Vagina (tissue), 2 donors: ENCODE measurements around the gene COL25A1. TPM values are rescaled to one million over a fixed set of nuclear protein-coding genes. Genes with fewer than 3 reads are reported as not detected.
A peak's percentile ranks its signal among the peaks of the same experiment; 100 is the strongest.

Source experiments
- DNase-seq, 2 donors: peaks; one replicate each; pipeline ENCODE4 v3.0.0-alpha.2; 2017; ENCODE audit errors: extremely low spot score in 2 of 2
- H3K27ac ChIP-seq: fragments of 200-600 bp; sonication (generic); one replicate; pipeline ENCODE4 v1.5.1; 2019
- H3K27me3 ChIP-seq: fragments of 200-600 bp; sonication (generic); one replicate; pipeline ENCODE4 v1.5.1; 2019
- H3K36me3 ChIP-seq, 2 donors: fragments of 200-600 bp; sonication (generic); one replicate each; pipeline ENCODE4 v1.5.1; 2017 to 2019
- H3K4me1 ChIP-seq: fragments of 200-600 bp; sonication (generic); one replicate; pipeline ENCODE4 v1.5.1; 2019
- H3K4me3 ChIP-seq, 2 donors: fragments of 200-600 bp; sonication (generic); 1 replicate in 1 of 2; 2 replicates in 1 of 2; pipeline ENCODE4 v1.5.1; 2016 to 2019
- H3K9me3 ChIP-seq: fragments of 200-600 bp; sonication (generic); one replicate; pipeline ENCODE4 v1.5.1; 2019
- CTCF ChIP-seq, 3 experiments: fragments of 450-650 bp in 2 of 3; fragments of 200-600 bp in 1 of 3; sonication (generic) in 1 of 3; IDR thresholded peaks; one replicate each; pipeline ENCODE4 v1.5.1; 2017 to 2019; ENCODE audit warnings: antibody characterized with exemption in 3 of 3, mild to moderate bottlenecking in 2 of 3, moderate library complexity in 2 of 3
- POLR2A ChIP-seq, 2 donors: fragments of 450-650 bp; IDR thresholded peaks; one replicate each; pipeline ENCODE4 v1.6.1; 2017; ENCODE audit warnings: antibody characterized with exemption in 2 of 2, mild to moderate bottlenecking in 2 of 2, moderate library complexity in 2 of 2
- POLR2AphosphoS5 ChIP-seq, 2 donors: sonication (generic); formaldehyde crosslinking; IDR thresholded peaks; one replicate each; pipeline ENCODE4 v1.9.0; 2017; ENCODE audit warnings: antibody characterized with exemption in 2 of 2, mild to moderate bottlenecking in 2 of 2, low read depth in 1 of 2; ENCODE audit not compliant: insufficient read depth in 1 of 2
- intact Hi-C: fragments of 100-400 bp; cut with DNase I; formaldehyde crosslinking; loops from one replicate; pipeline ENCODE4 v1.15.1; 2023
- total RNA-seq: library from RNA; depleted of rRNA; stranded (reverse); fragments of >200 nt; gene quantifications from one replicate; pipeline ENCODE4 v1.2.3, GENCODE V29; 2016

Gene COL25A1
- total RNA-seq, 1 donor from 2014 or later, result 0.49 TPM

GRCh38 chr4:109301651-109302360, 652 bp downstream of the COL25A1 start:
- H3K27me3 ChIP-seq, result no peaks in the 10 kb centered on the region
- H3K36me3 ChIP-seq, result no peaks in the 10 kb centered on the region
- TF ChIP-seq POLR2AphosphoS5 (IDR thresholded peaks at IDR 0.05; ENCODE audit: insufficient read depth in 1 of 2, low read depth in 1 of 2), result no peak
- TF ChIP-seq POLR2A (IDR thresholded peaks at IDR 0.05), result no peak
- no peak for TF ChIP-seq CTCF (IDR thresholded peaks at IDR 0.05)
- peaks cover 19% of the 10 kb centered on the region for H3K4me1 ChIP-seq
- intact Hi-C loops, result no loop called here
- H3K9me3 ChIP-seq, result no peaks in the 10 kb centered on the region
- peak overlapping the region; percentile 51 to 58 for H3K4me3 ChIP-seq
- DNase-seq, result no peak
- no peak overlapping the region for H3K27ac ChIP-seq

GRCh38 chr4:109298279-109299010, 4.0 kb downstream of the COL25A1 start:
- no peaks in the 10 kb centered on the region for H3K36me3 ChIP-seq
- DNase-seq, result no peak
- H3K4me1 ChIP-seq, result peaks cover 19% of the 10 kb centered on the region
- TF ChIP-seq POLR2A (IDR thresholded peaks at IDR 0.05), result no peak
- TF ChIP-seq POLR2AphosphoS5 (IDR thresholded peaks at IDR 0.05; ENCODE audit: insufficient read depth in 1 of 2, low read depth in 1 of 2), result no peak
- TF ChIP-seq CTCF (IDR thresholded peaks at IDR 0.05), result no peak
- intact Hi-C loops, result no loop called here
- no peaks in the 10 kb centered on the region for H3K9me3 ChIP-seq
- H3K27me3 ChIP-seq, result no peaks in the 10 kb centered on the region
- no peak overlapping the region for H3K4me3 ChIP-seq
- H3K27ac ChIP-seq, result no peak overlapping the region

- TF ChIP-seq CTCF (IDR thresholded peaks at IDR 0.05) (no peak), POLR2A (IDR thresholded peaks at IDR 0.05) (no peak), POLR2AphosphoS5 (IDR thresholded peaks at IDR 0.05; ENCODE audit: insufficient read depth in 1 of 2, low read depth in 1 of 2) (no peak)
- intact Hi-C loops, result no loop called here
- no peaks in the 10 kb centered on the region for H3K36me3 ChIP-seq
- no peak overlapping the region for H3K4me3 ChIP-seq
- no peak for DNase-seq
- no peaks in the 10 kb centered on the region for H3K9me3 ChIP-seq
- H3K27ac ChIP-seq, result no peak overlapping the region
- H3K27me3 ChIP-seq, result no peaks in the 10 kb centered on the region
- H3K4me1 ChIP-seq, result peaks cover 1% of the 10 kb centered on the region
These were observed 5.9 kb downstream of the COL25A1 start for GRCh38 chr4:109296527-109296926.

GRCh38 chr4:109295081-109295480, 7.4 kb downstream of the COL25A1 start:
- intact Hi-C loops, result no loop called here

More at GRCh38 chr4:109295081-109295480, 7.4 kb downstream of the COL25A1 start:
- DNase-seq, result no peak
- TF ChIP-seq POLR2A (IDR thresholded peaks at IDR 0.05) (no peak), CTCF (IDR thresholded peaks at IDR 0.05) (no peak), POLR2AphosphoS5 (IDR thresholded peaks at IDR 0.05; ENCODE audit: insufficient read depth in 1 of 2, low read depth in 1 of 2) (no peak)
- Histone ChIP-seq H3K9me3 (no peaks in the 10 kb centered on the region), H3K36me3 (no peaks in the 10 kb centered on the region), H3K27me3 (no peaks in the 10 kb centered on the region), H3K27ac (no peak overlapping the region), H3K4me3 (no peak overlapping the region), H3K4me1 (no peaks in the 10 kb centered on the region)
